Activated naive CD4-positive, alpha-beta T cell treated with anti-CD3 and anti-CD28 coated beads, Interleukin-2, amount 50 U/mL, for 72 hours (primary cell): ENCODE measurements around the gene TOP3B. TPM values are rescaled to one million over a fixed set of nuclear protein-coding genes. Genes with fewer than 3 reads are reported as not detected.

ENCODE experiments used
- ATAC-seq, 2 donors: fragments of 150-1000 bp; cut with Tn5 transposase; 2 replicates each; pipeline ENCODE4 v1.10.0; 2021; ENCODE audit warnings: mild to moderate bottlenecking in 2 of 2, moderate library complexity in 2 of 2
- DNase-seq, 2 donors: peaks; one replicate each; pipeline ENCODE4 v3.0.0; 2021 to 2022; ENCODE audit warnings: low spot score in 2 of 2
- H3K27ac Mint-ChIP-seq, 2 donors: one replicate each; pipeline ENCODE4 v1.8.0; 2022; ENCODE audit warnings: mild to moderate bottlenecking in 2 of 2, mixed read lengths in 2 of 2
- H3K36me3 Mint-ChIP-seq, 2 donors: one replicate each; pipeline ENCODE4 v1.8.0; 2022; ENCODE audit warnings: mixed read lengths in 2 of 2
- H3K9me3 Mint-ChIP-seq, 2 donors: one replicate each; pipeline ENCODE4 v1.8.0; 2022; ENCODE audit warnings: mixed read lengths in 2 of 2
- total RNA-seq, 2 donors: library from RNA; stranded (reverse); gene quantifications; one replicate each; pipeline ENCODE4 v1.2.3, GENCODE V29; 2022

Gene TOP3B
- total RNA-seq, 2 donors from 2014 or later: 41.4 to 42.7 TPM

DNA sequence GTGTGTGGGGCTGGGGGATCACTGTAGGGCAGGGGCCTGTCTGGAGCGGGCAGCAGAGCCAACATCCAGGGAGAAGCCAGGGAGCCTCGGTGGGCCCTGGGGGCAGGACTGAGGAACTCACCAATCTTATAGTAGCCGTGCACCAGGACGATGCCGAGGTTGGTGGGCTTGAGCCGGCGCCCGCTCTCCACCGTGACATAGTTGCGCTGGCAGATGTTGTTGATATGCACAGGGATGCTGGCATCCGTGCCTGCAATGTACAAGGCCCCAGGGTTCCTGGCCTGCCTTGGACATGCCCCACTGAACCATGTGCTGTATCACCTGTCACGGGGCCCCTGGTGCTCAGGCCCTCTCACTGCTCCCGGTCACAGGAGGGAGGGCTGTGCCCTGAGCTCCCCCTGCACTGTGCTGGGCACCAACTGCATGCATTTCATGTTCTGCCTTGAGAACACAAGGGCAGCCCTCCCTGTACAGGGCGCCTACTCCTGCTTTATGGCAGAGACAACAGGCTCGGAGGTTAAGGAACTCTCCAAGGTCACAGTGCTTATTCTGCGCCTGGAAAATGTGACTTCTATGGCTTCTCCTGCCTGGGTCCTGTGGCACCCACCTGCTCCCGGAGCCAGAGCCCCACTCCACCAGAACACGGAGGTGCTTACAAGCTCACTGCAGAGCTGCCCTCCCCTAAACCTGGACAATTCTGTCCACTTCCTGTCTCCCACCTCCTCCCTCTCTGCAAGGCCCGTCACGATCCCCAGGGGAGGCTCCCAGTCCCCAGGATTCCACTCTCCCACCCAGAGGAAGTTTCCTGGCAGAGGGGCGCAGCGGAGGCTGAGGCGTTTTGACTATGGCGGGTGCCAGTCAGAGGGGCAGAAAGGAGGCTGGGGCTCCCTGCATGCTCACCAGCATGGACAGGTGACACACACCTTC lies 22.1 kb downstream of the TOP3B start:
- DNase-seq: no peak
- Mint-ChIP-seq H3K27ac (peak overlapping the region; percentile 52 to 82), H3K9me3 (no peaks in the 10 kb centered on the region), H3K36me3 (no peaks in the 10 kb centered on the region)
- ATAC-seq: no peak

DNA sequence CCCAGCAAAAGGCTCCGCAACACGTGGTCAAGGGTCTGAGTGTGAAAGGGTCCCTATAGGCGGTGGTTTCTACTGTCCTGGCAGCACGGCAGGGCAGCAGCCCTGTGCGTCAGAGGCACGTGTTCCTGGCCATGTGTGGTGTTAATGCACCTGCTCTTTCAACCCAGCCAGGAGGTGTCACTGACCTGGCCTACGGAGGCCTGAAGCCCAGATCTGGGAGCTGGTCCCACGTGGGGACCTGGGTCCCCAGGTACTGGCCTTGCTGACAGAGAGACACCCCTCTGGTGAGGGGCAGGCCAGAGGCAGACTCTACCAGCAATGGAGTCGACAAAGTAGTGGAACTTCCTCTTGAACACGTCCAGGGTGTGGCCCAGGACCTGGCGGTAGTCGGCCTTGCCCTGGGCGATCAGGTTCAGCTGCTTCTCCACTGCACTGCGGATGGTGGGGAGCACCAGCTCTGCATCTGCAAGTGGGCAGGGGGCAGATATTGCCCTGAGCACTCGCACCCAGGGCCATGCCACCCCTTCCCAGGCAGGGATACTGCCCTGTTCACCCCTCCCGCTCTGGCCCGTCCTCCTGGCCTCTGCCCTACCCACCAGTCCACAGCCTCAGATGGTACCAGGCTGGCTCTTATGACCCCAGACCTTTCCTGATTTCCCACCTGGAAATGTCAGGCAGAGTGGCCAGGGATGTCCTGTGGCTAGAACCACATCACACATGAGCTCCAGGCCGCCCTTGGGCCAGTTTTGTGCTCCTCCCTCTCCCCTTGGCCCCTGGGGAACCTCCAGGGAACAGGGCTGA lies 23.1 kb downstream of the TOP3B start:
- Mint-ChIP-seq H3K9me3 (no peaks in the 10 kb centered on the region), H3K27ac (peak overlapping the region; percentile 52 to 82), H3K36me3 (no peaks in the 10 kb centered on the region)
- DNase-seq: no peak
- peak in 1 of 2 donors; percentile 19 for ATAC-seq

DNA sequence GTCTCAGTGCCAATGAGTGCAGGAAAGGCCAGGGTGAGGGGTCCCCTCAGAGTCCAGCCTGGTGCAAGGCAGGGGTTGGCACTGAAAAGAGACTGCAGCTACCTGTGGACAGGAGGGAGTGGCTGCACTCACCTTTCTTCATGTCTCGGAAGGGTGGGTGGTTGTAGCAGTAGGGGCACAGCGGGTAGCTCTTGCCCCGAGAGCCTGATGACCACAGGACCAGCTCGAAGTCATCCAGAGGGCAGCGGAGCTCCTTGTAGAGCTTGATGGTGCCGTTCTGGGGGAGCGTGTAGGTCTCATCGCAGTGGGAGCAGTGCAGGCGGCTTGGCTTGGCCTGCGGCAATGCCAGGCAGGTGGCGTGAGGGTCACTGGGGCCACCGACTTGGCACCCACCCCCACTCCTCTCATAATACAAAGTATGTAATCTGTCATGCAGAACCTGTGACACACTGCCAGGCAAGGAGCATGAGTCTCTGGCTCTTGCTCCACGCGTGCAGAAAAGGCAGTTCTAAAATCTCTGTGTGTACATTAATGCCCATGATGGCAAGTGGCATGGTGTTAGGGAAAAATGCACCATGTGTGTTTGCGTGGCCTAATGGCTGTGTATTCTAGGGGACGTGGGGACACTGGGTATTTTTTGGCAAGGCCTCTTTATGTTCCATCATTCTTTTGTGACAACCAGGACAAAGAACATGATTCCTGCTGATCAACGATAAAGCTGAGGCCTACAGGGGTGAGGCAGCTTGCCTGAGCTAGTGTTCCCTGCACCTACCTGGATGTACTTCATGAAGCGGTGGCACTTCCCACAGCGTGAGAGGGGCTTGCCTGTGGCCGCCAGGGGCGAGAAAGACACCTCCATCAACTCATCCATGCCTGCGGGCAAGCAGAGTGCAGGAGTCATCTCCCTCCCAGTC lies 24.0 kb downstream of the TOP3B start:
- no peak overlapping the region for H3K27ac Mint-ChIP-seq
- ATAC-seq (no peak), DNase-seq (no peak)
- no peaks in the 10 kb centered on the region for H3K36me3 Mint-ChIP-seq
- no peaks in the 10 kb centered on the region for H3K9me3 Mint-ChIP-seq

- ATAC-seq (peak; percentile 86 to 89), DNase-seq (peak; percentile 94 to 97)
- H3K36me3 Mint-ChIP-seq: no peaks in the 10 kb centered on the region
- H3K9me3 Mint-ChIP-seq: no peaks in the 10 kb centered on the region
- peak within 1 kb of the TSS; percentile 79 to 82 for H3K27ac Mint-ChIP-seq
Observed at GRCh38 chr22:21952586-21953571, 29.7 kb downstream of the TOP3B start, which contains the start of gene PPM1F. Gene PPM1F (minus strand): TSS chr22:21952848. CDS start chr22:21946048, 6,800 bp downstream.

DNA sequence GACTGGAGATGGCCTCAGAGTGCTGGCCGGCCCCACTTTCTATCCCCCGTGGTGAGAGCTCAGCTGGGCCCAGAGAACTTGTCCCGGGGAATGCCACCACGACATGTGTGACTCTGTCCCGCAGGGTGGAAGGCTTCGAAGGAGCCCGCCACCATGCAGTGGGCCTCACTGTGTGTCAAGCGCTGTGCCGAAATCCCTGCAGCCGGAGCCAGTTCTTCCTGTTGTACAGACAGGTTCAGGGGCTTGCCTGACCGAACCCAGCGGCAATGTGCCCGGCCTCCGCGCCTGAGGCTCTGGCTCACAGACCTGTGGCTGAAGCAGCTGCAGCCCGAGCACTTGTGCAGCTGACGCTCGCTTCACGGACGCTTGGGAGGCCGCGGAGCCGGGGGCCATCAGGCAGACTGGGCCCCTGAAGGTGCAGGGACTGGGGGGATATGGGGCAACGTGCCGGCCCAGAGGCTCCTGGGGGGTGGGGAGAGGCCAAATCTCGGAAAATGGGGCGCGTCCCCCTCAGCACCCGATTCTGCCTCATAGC lies 30.6 kb downstream of the TOP3B start:
- DNase-seq: no peak

DNA sequence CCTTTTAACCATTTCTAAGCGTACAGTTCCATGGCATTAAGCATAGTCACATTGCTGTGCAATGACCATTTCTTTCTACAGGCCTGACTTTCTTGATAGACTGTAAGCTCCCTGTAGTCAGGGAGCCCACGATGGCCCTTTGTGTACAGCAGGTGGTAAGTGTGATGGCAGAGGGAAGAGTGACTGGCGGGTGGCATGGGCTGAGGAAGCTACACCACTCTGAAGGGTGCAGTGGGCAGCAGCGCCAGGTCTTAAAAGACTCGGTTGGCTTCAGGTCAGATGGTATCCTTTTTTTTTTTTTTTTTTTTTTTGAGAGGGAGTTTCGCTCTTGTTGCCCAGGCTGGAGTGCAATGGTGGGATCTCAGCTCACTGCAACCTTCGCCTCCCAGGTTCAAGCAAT lies 31.5 kb downstream of the TOP3B start:
- H3K36me3 Mint-ChIP-seq: no peaks in the 10 kb centered on the region
- DNase-seq (no peak), ATAC-seq (no peak)
- no peaks in the 10 kb centered on the region for H3K9me3 Mint-ChIP-seq
- H3K27ac Mint-ChIP-seq: no peak overlapping the region

More for the DNA sequence above, 30.6 kb downstream of the TOP3B start:
- H3K9me3 Mint-ChIP-seq: no peaks in the 10 kb centered on the region
- peak overlapping the region in 1 of 2 donors; percentile 82 for H3K27ac Mint-ChIP-seq
- peak; percentile 19 to 40 for ATAC-seq
- H3K36me3 Mint-ChIP-seq: no peaks in the 10 kb centered on the region

DNA sequence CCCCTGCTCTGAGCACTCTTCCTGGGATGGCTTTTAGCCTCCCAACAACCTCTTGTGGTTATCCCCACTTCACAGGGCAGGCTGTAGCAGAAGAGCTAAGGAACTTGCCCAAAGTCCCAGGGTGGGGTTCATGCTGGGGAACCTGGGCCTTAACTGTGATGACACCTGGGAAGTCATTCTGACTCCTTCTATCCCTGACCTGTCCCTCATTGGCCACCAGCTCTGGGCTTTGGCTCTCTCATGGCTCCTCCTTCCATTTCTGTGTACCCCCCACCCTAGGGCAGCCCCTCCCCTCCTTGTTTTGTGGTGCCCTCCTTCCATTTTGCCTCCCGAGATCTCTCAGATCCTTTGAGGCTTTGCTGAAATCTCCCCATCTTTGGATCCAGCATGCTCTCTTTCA lies 32.6 kb downstream of the TOP3B start:
- DNase-seq: no peak
- Mint-ChIP-seq H3K27ac (no peak overlapping the region), H3K36me3 (no peaks in the 10 kb centered on the region), H3K9me3 (no peaks in the 10 kb centered on the region)
- no peak for ATAC-seq

DNA sequence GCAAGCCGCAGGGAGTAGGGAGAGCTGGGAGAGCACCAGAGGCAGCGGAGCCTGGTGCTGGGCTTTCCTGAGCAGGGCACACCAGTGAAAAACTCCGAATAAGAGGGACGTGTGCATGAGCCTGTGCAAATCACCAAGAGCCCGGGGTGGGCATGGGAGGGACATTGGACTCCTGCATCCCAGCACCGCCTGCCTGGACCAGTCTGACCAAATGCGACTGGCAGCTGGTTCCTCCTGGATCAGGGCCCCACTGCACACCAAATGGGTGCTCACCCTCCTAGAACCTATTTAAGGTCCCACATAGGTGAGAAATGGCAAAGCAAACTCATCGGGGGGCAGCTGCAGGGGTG lies 33.0 kb downstream of the TOP3B start:
- Mint-ChIP-seq H3K36me3 (no peaks in the 10 kb centered on the region), H3K27ac (no peak overlapping the region), H3K9me3 (no peaks in the 10 kb centered on the region)
- DNase-seq (no peak), ATAC-seq (no peak)

- no peaks in the 10 kb centered on the region for H3K9me3 Mint-ChIP-seq
- no peaks in the 10 kb centered on the region for H3K36me3 Mint-ChIP-seq
- no peak for DNase-seq
- ATAC-seq: no peak
- H3K27ac Mint-ChIP-seq: no peak overlapping the region
Observed at GRCh38 chr22:21948824-21949568, 33.6 kb downstream of the TOP3B start.

- Mint-ChIP-seq H3K27ac (peak overlapping the region in 1 of 2 donors; percentile 10), H3K36me3 (no peaks in the 10 kb centered on the region), H3K9me3 (no peaks in the 10 kb centered on the region)
- no peak for DNase-seq
- ATAC-seq: no peak
Observed at GRCh38 chr22:21948390-21948789, 34.2 kb downstream of the TOP3B start.

- H3K9me3 Mint-ChIP-seq: no peaks in the 10 kb centered on the region
- H3K27ac Mint-ChIP-seq: peak overlapping the region in 1 of 2 donors; percentile 10
- no peaks in the 10 kb centered on the region for H3K36me3 Mint-ChIP-seq
- DNase-seq (no peak), ATAC-seq (no peak)
Observed at GRCh38 chr22:21947040-21948014, 35.3 kb downstream of the TOP3B start.

GRCh38 chr22:21946262-21946925 lies 36.2 kb downstream of the TOP3B start:
- ATAC-seq: no peak
- H3K27ac Mint-ChIP-seq: peak overlapping the region; percentile 67 to 84
- no peak for DNase-seq

More at GRCh38 chr22:21946262-21946925, 36.2 kb downstream of the TOP3B start:
- H3K36me3 Mint-ChIP-seq: no peaks in the 10 kb centered on the region
- H3K9me3 Mint-ChIP-seq: no peaks in the 10 kb centered on the region
